GM12878 (cell line): ENCODE measurements around the gene SLC35B4. TPM values are rescaled to one million over a fixed set of nuclear protein-coding genes. Genes with fewer than 3 reads are reported as not detected.

ENCODE experiments used
- ATAC-seq: fragments of 200-7000 bp; cut with Tn5 transposase; 3 replicates; pipeline ENCODE4 v1.9.1; 2020; ENCODE audit warnings: mild to moderate bottlenecking, moderate library complexity
- BruUV-seq: library from RNA; stranded (reverse); fragments of 400-500 nt; replicated peaks from 2 replicates; lab custom pipeline; 2021; lab: Mats Ljungman, UMichigan
- CTCF ChIA-PET: fragments of 300-600 bp; sonication (Branson Sonifier 250); formaldehyde crosslinking; extraction: SDS; loops from one replicate; lab custom pipeline; 2021; ENCODE audit warnings: inconsistent platforms; lab: Yijun Ruan, JAX
- POLR2A ChIA-PET: fragments of 350-600 bp; formaldehyde crosslinking; extraction: SDS; loops from one replicate; lab custom pipeline; 2021; ENCODE audit warnings: inconsistent platforms; lab: Charles Lee
- RAD21 ChIA-PET: fragments of 300-600 bp; sonication (Branson Sonifier 250); formaldehyde crosslinking; loops from one replicate; lab custom pipeline; 2023; ENCODE audit warnings: antibody characterized with exemption; ENCODE audit not compliant: unreplicated experiment; lab: Charles Lee
- SMC1A ChIA-PET: fragments of 300-600 bp; sonication (Branson Sonifier 250); formaldehyde crosslinking; loops from one replicate; lab custom pipeline; 2023; ENCODE audit not compliant: unreplicated experiment, uncharacterized antibody; lab: Charles Lee
- DNase-seq: peaks from one replicate; pipeline ENCODE4 v3.0.0-alpha.2; 2011; ENCODE audit warnings: low read depth, low spot score
- FAIRE-seq: peaks from 3 replicates; lab custom pipeline; 2011; peaks lifted over from hg19 to GRCh38; lab: Jason Lieb, UNC
- H2AFZ ChIP-seq: 2 replicates; pipeline ENCODE4 v1.6.0; 2011; ENCODE audit warnings: low read depth, low read length, control low read depth; ENCODE audit not compliant: control insufficient read depth
- H3K27ac ChIP-seq: 2 replicates; pipeline ENCODE4 v1.5.1; 2011; ENCODE audit warnings: control low read depth; ENCODE audit not compliant: control insufficient read depth, insufficient read depth
- H3K27me3 ChIP-seq, 2 experiments: replicated peaks in 1 of 2; 2 replicates each; pipeline versions ENCODE4 v1.6.0 to v1.6.1; 2011; ENCODE audit warnings: low read length in 1 of 2; ENCODE audit not compliant: control insufficient read depth in 2 of 2, insufficient read depth in 2 of 2
- H3K36me3 ChIP-seq, 2 experiments: 2 replicates each; pipeline ENCODE4 v1.5.1; 2011; ENCODE audit warnings: low read length in 1 of 2; ENCODE audit not compliant: control insufficient read depth in 2 of 2, insufficient read depth in 2 of 2
- H3K4me1 ChIP-seq: 2 replicates; pipeline ENCODE4 v1.6.1; 2011; ENCODE audit warnings: mild to moderate bottlenecking, low read length, moderate library complexity, mixed read lengths; ENCODE audit not compliant: control insufficient read depth, insufficient read depth
- H3K4me2 ChIP-seq: 2 replicates; pipeline ENCODE4 v1.6.0; 2011; ENCODE audit warnings: control low read depth; ENCODE audit not compliant: control insufficient read depth, insufficient read depth
- H3K4me3 ChIP-seq: fragments of 200-600 bp; sonication (generic); 2 replicates; pipeline ENCODE4 v1.5.1; 2016
- H3K79me2 ChIP-seq: 2 replicates; pipeline ENCODE4 v1.6.0; 2011; ENCODE audit warnings: low read length; ENCODE audit not compliant: control insufficient read depth, insufficient read depth
- H3K9ac ChIP-seq: 2 replicates; pipeline ENCODE4 v1.8.0; 2011; ENCODE audit warnings: low read length, control low read depth, mixed read lengths; ENCODE audit not compliant: control insufficient read depth, insufficient read depth
- H3K9me3 ChIP-seq: replicated peaks from 3 replicates; pipeline ENCODE4 v1.5.1; 2011; ENCODE audit warnings: mild to moderate bottlenecking, low read length; ENCODE audit not compliant: control insufficient read depth, insufficient read depth
- H4K20me1 ChIP-seq: 2 replicates; pipeline ENCODE4 v1.6.0; 2011; ENCODE audit not compliant: control insufficient read depth, insufficient read depth
- PAX8 ChIP-seq: fragments of 450-650 bp; IDR thresholded peaks from 2 replicates; pipeline ENCODE4 v1.6.1; 2017; ENCODE audit warnings: mild to moderate bottlenecking, moderate library complexity
- WGBS: methylation state at CpG from one replicate; pipeline ENCODE4 v1.1.6; 2016; ENCODE audit warnings: low lambda C conversion rate; ENCODE audit not compliant: insufficient replicate concordance, insufficient coverage; ENCODE audit errors: missing lambda C conversion rate; 5-methylcytosine and 5-hydroxymethylcytosine counted together
- in situ Hi-C: fragments of 300-500 bp; cut with MboI; formaldehyde crosslinking; loops from 9 replicates; pipeline ENCODE4 v1.14.3; 2018; ENCODE audit warnings: mixed read lengths
- intact Hi-C: fragments of 100-400 bp; cut with micrococcal nuclease; formaldehyde crosslinking; loops from one replicate; pipeline ENCODE4 v1.14.2; 2022; ENCODE audit not compliant: unreplicated experiment
- polyA plus RNA-seq, 11 experiments: library from polyadenylated mRNA; depleted of rRNA in 4 of 11; unstranded in 6 of 11; stranded (reverse) in 5 of 11; fragments of >200 nt; fragmentation: Nextera tagmentation in 4 of 11; fragmentation: Illumina TruSeq in 1 of 11; extraction: Ambion mirVana in 4 of 11; extraction: Trizol in 1 of 11; gene quantifications; 1 replicate in 1 of 11; 2 replicates in 10 of 11; pipeline versions ENCODE4 v1.2.1 to v1.2.3, GENCODE V29; 2011 to 2016; ENCODE audit warnings: inconsistent platforms in 2 of 11, missing spikeins in 2 of 11, low read depth in 1 of 11
- total RNA-seq, 4 experiments: library from RNA; depleted of rRNA in 3 of 4; stranded (reverse); fragments of >200 nt in 3 of 4; fragmentation: Illumina TruSeq in 1 of 4; extraction: Trizol in 1 of 4; gene quantifications; 2 replicates each; pipeline versions ENCODE4 v1.2.1 to v1.2.3, GENCODE V29; 2013 to 2021
- TF ChIP-seq, protein P1 (sequence below): IDR thresholded peaks from 2 replicates; pipeline ENCODE4 v1.6.1; 2012; ENCODE audit warnings: low read depth, low read length, improper control_type of control experiment
- TF ChIP-seq, protein P2 (sequence below): fragments of 450-650 bp; formaldehyde crosslinking; IDR thresholded peaks from 2 replicates; pipeline ENCODE4 v1.5.0; 2022; ENCODE audit warnings: mild to moderate bottlenecking, missing genetic modification characterization

The SLC35B4 gene
- total and polyA plus RNA-seq, 10 of the 15 experiments (the other 5 are each of a cell fraction or from before 2014, with no cell fraction given) = 3.6 to 23.9 (median 14.0) TPM

DNA sequence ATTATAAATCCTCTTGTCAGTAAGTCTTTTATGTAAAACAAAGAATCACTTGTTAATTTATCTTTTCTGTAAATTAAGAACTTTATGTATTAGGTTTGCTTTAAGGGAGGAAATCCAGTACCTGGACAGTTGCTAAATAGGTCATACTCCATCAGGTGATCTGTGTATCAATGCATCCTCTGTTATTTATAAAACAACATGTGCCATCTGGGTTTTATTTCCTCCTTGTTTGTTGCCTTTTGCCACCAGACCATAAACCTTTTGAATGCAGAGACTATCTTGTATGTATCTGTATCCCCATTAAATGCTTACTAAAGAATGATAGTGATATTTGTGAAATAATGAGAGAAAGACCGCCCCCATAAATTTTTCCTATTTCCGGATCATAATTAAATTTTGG, 70.0 kb downstream of the SLC35B4 start:
- FAIRE-seq (no peak), ATAC-seq (no peak), DNase-seq (no peak)
- Histone ChIP-seq H3K27me3 (0 out of 4 replicates have a peak, but pooled peaks cover 0 to 1% of the 10 kb centered on the region in 2 experiments), H3K4me3 (no peak overlapping the region), H4K20me1 (no peaks in the 10 kb centered on the region), H3K79me2 (no peaks in the 10 kb centered on the region), H3K4me1 (no peaks in the 10 kb centered on the region), H2AFZ (no peak overlapping the region), H3K36me3 (no peaks in the 10 kb centered on the region), H3K9me3 (no peaks in the 10 kb centered on the region), H3K9ac (no peak overlapping the region), H3K27ac (no peak overlapping the region), H3K4me2 (no peak overlapping the region)
- in situ Hi-C loops = no loop called here
- ChIA-PET CTCF (no interaction called here), SMC1A (no interaction called here), POLR2A (no interaction called here), RAD21 (no interaction called here)
- intact Hi-C loops = no loop called here
- BruUV-seq = no TSS peak
- TF ChIP-seq, protein P1, sequence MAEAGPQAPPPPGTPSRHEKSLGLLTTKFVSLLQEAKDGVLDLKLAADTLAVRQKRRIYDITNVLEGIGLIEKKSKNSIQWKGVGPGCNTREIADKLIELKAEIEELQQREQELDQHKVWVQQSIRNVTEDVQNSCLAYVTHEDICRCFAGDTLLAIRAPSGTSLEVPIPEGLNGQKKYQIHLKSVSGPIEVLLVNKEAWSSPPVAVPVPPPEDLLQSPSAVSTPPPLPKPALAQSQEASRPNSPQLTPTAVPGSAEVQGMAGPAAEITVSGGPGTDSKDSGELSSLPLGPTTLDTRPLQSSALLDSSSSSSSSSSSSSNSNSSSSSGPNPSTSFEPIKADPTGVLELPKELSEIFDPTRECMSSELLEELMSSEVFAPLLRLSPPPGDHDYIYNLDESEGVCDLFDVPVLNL = no peak
- TF ChIP-seq, protein P2, sequence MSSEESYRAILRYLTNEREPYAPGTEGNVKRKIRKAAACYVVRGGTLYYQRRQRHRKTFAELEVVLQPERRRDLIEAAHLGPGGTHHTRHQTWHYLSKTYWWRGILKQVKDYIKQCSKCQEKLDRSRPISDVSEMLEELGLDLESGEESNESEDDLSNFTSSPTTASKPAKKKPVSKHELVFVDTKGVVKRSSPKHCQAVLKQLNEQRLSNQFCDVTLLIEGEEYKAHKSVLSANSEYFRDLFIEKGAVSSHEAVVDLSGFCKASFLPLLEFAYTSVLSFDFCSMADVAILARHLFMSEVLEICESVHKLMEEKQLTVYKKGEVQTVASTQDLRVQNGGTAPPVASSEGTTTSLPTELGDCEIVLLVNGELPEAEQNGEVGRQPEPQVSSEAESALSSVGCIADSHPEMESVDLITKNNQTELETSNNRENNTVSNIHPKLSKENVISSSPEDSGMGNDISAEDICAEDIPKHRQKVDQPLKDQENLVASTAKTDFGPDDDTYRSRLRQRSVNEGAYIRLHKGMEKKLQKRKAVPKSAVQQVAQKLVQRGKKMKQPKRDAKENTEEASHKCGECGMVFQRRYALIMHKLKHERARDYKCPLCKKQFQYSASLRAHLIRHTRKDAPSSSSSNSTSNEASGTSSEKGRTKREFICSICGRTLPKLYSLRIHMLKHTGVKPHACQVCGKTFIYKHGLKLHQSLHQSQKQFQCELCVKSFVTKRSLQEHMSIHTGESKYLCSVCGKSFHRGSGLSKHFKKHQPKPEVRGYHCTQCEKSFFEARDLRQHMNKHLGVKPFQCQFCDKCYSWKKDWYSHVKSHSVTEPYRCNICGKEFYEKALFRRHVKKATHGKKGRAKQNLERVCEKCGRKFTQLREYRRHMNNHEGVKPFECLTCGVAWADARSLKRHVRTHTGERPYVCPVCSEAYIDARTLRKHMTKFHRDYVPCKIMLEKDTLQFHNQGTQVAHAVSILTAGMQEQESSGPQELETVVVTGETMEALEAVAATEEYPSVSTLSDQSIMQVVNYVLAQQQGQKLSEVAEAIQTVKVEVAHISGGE (CRISPR knock-in tag) = no peak
- TF ChIP-seq PAX8 = no peak
- WGBS = 85% methylated on average over 2 of the region's 2 CpGs
